ENCODE measurements around the gene MTERF2. TPM values are rescaled to one million over a fixed set of nuclear protein-coding genes. Genes with fewer than 3 reads are reported as not detected.
A peak's percentile ranks its signal among the peaks of the same experiment; 100 is the strongest.

Gene MTERF2
- total and polyA plus RNA-seq, 2 donors (not counting 3 experiments of a cell fraction or from before 2014, with no cell fraction given): 3.4 to 9.6 TPM

GRCh38 chr12:107027636-107028053 is 40.7 kb upstream of the MTERF2 start:
- Histone ChIP-seq H3K9me3 (replicated peaks; ENCODE audit: control insufficient read depth, insufficient read depth, low read length) (no peaks in the 10 kb centered on the region), H3K4me3 (replicated peaks in 1 of 3; ENCODE audit: insufficient read depth in 1 of 3, low read depth in 1 of 3, low read length in 3 of 3) (no peak overlapping the region), H3K79me2 (ENCODE audit: control insufficient read depth, insufficient read depth, low read length) (peaks cover 17% of the 10 kb centered on the region), H3K27me3 (ENCODE audit: control insufficient read depth in 2 of 2, insufficient read depth in 2 of 2, low read length in 2 of 2) (no peaks in the 10 kb centered on the region), H3K9me1 (replicated peaks; ENCODE audit: control insufficient read depth, extremely low read depth, insufficient read depth, low read length) (no peaks in the 10 kb centered on the region), H3K36me3 (ENCODE audit: control insufficient read depth in 2 of 2, extremely low read depth in 1 of 2, insufficient read depth in 2 of 2, low read length in 2 of 2) (no peaks in the 10 kb centered on the region), H3K4me2 (ENCODE audit: insufficient read depth, low read length) (peak overlapping the region; percentile 87), H4K20me1 (replicated peaks; ENCODE audit: control insufficient read depth, extremely low read depth, insufficient read depth, low read length) (no peaks in the 10 kb centered on the region), H2AFZ (ENCODE audit: low read depth, low read length) (no peak overlapping the region), H3K27ac (ENCODE audit: insufficient read depth, low read depth, low read length) (peak overlapping the region; percentile 81), H3K4me1 (ENCODE audit: control insufficient read depth, extremely low read depth, insufficient read depth, low read length) (peaks cover 17% of the 10 kb centered on the region), H3K9ac (replicated peaks; ENCODE audit: extremely low read depth, insufficient read depth, low read length) (peak overlapping the region; percentile 80)
- no peak for TF ChIP-seq CTCF (IDR thresholded peaks at IDR 0.05; ENCODE audit: extremely low read depth in 1 of 2, insufficient read depth in 1 of 2, low read depth in 1 of 2, low read length in 2 of 2)
- TF ChIP-seq FOS (IDR thresholded peaks at IDR 0.05; ENCODE audit: borderline replicate concordance, insufficient read depth, low read length): peak; percentile 77
- TF ChIP-seq EZH2 (IDR thresholded peaks at IDR 0.05; ENCODE audit: borderline replicate concordance, low read depth, low read length, severe bottlenecking): no peak
- TF ChIP-seq JUN (IDR thresholded peaks at IDR 0.05; ENCODE audit: borderline replicate concordance, insufficient read depth, insufficient read length, low read depth): peak; percentile 87
- no peak for TF ChIP-seq MAX (IDR thresholded peaks at IDR 0.05; ENCODE audit: insufficient read depth, insufficient read length)
- no peak for TF ChIP-seq POLR2A (IDR thresholded peaks at IDR 0.05; ENCODE audit: low read depth, low read length)
- no peak for TF ChIP-seq POLR2AphosphoS5 (IDR thresholded peaks at IDR 0.05; ENCODE audit: insufficient read depth, low read depth, low read length)
- DNase-seq (ENCODE audit: low read depth, low spot score) (peak; percentile 95), FAIRE-seq (no peak)
- no TSS peak for BruUV-seq (replicated peaks)
- intact Hi-C loops (cut with micrococcal nuclease): loop anchor here (1.0 to 2.0 kb wide), 4 partner anchors 29 to 72 kb away; partner anchors contain the start of gene TMEM263
- dilution Hi-C loops (cut with MboI; ENCODE audit: extremely low pct_ligation_motif_present, low sequenced_read_pairs): no loop called here
- CTCF ChIA-PET: interaction anchor here (0.7 to 0.9 kb wide), 3 partner anchors 8 to 31 kb away, joined by 3 to 4 read pairs (median 3); no protein-coding TSS in a partner anchor
- POLR2A ChIA-PET: no interaction called here
